ENCODE measurements around the gene FOXB2.

DNA sequence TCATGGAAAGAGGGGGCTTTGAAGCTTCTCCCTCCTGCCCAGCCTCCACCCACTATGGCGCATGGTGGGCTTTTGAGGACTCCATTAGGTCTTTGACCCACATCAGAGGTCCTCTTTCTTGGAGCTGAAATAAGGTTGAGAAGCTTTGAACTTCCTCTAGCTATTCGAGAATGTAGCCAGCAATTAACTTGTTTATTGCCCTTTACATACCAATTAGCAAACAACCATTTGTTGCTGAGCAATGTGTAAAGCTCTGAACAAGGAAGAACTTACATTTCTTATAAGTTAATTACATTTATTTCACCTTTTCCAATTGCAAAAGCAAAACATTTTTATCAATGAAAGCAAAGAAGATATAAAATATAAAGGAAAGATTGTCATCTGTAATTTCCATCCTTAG is 30.5 kb upstream of the FOXB2 start:
- TF ChIP-seq, protein P1, sequence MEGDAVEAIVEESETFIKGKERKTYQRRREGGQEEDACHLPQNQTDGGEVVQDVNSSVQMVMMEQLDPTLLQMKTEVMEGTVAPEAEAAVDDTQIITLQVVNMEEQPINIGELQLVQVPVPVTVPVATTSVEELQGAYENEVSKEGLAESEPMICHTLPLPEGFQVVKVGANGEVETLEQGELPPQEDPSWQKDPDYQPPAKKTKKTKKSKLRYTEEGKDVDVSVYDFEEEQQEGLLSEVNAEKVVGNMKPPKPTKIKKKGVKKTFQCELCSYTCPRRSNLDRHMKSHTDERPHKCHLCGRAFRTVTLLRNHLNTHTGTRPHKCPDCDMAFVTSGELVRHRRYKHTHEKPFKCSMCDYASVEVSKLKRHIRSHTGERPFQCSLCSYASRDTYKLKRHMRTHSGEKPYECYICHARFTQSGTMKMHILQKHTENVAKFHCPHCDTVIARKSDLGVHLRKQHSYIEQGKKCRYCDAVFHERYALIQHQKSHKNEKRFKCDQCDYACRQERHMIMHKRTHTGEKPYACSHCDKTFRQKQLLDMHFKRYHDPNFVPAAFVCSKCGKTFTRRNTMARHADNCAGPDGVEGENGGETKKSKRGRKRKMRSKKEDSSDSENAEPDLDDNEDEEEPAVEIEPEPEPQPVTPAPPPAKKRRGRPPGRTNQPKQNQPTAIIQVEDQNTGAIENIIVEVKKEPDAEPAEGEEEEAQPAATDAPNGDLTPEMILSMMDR (IDR thresholded peaks at IDR 0.05): no peak
- no peak for TF ChIP-seq POLR2A (IDR thresholded peaks at IDR 0.05)
